ENCODE measurements around the gene CHST9. TPM values are rescaled to one million over a fixed set of nuclear protein-coding genes. Genes with fewer than 3 reads are reported as not detected.

CHST9 gene
- total and polyA plus RNA-seq, 2 experiments from 2014 or later, result 15.5 to 16.8 TPM

GRCh38 chr18:27202741-27203140 is 17.6 kb upstream of the CHST9 start:
- H3K36me3 Mint-ChIP-seq (ENCODE audit: low read depth), result no peaks in the 10 kb centered on the region
- no peaks in the 10 kb centered on the region for H3K36me3 ChIP-seq (ENCODE audit: insufficient read depth)
- H3K4me3 ChIP-seq, result no peak overlapping the region
- no peak overlapping the region for H3K4me2 ChIP-seq
- peaks cover 3% of the 10 kb centered on the region for H3K27me3 Mint-ChIP-seq (ENCODE audit: insufficient read depth, low read depth, poor library complexity)
- H3K4me3 Mint-ChIP-seq, result no peak overlapping the region
- no peaks in the 10 kb centered on the region for H3K9me2 ChIP-seq (ENCODE audit: insufficient read depth)
- TF ChIP-seq POLR2AphosphoS5 (IDR thresholded peaks at IDR 0.05; ENCODE audit: low read depth) (no peak), ZNF331 (CRISPR knock-in tag; IDR thresholded peaks at IDR 0.05; ENCODE audit: low read depth) (no peak), NANOG (IDR thresholded peaks at IDR 0.05; ENCODE audit: borderline replicate concordance) (no peak), ZNF114 (CRISPR knock-in tag; IDR thresholded peaks at IDR 0.05) (no peak), REST (IDR thresholded peaks at IDR 0.05; ENCODE audit: unreplicated experiment) (no peak), ZNF462 (CRISPR knock-in tag; IDR thresholded peaks at IDR 0.05) (no peak), STAT1 (IDR thresholded peaks at IDR 0.05; ENCODE audit: unreplicated experiment) (no peak), EZH2phosphoT487 (IDR thresholded peaks at IDR 0.05; ENCODE audit: unreplicated experiment) (no peak), EZH2 (IDR thresholded peaks at IDR 0.05; ENCODE audit: low read depth, unreplicated experiment) (no peak), CTCF (conservative IDR thresholded peaks at IDR 0.05; ENCODE audit: low read depth in 2 of 2) (no peak), ETS1 (IDR thresholded peaks at IDR 0.05) (no peak), JUNB (IDR thresholded peaks at IDR 0.05; ENCODE audit: unreplicated experiment) (no peak)
- no peaks in the 10 kb centered on the region for H4K20me1 ChIP-seq (replicated peaks; ENCODE audit: insufficient read depth)
- H3K27ac ChIP-seq (ENCODE audit: low read depth), result no peak overlapping the region
- no peaks in the 10 kb centered on the region for H3K27me3 ChIP-seq (ENCODE audit: insufficient read depth)
- no peaks in the 10 kb centered on the region for H3K9me3 Mint-ChIP-seq
- H3K79me2 ChIP-seq (replicated peaks; ENCODE audit: insufficient read depth), result no peaks in the 10 kb centered on the region
- no peak overlapping the region for H2AFZ ChIP-seq
- H3K4me1 Mint-ChIP-seq, result peaks cover 3% of the 10 kb centered on the region; the same call in 2 of the 3 replicates
- no peak overlapping the region for H3K27ac Mint-ChIP-seq
- no peaks in the 10 kb centered on the region for H3F3A ChIP-seq (replicated peaks; ENCODE audit: low read depth)
- ATAC-seq (no peak), DNase-seq (ENCODE audit: low spot score) (no peak)
- H3K4me1 ChIP-seq (ENCODE audit: insufficient read depth), result peaks cover 12% of the 10 kb centered on the region
